Endothelial cell of umbilical vein (primary cell): ENCODE results near the gene CAMTA1. TPM values are rescaled to one million over a fixed set of nuclear protein-coding genes. Genes with fewer than 3 reads are reported as not detected.
"Not testable (repeated sequence)": the region's sequence is repeated elsewhere in the genome, so short reads cannot be mapped to it uniquely, and the experiment has no call there.

Source experiments
- BruUV-seq: library from RNA; stranded (reverse); fragments of 400-500 nt; replicated peaks from 2 replicates; lab custom pipeline; 2021; lab: Mats Ljungman, UMichigan
- CTCF ChIA-PET: fragments of 300-600, 350-600 bp; sonication (Branson Sonifier 250); formaldehyde crosslinking; loops from one replicate; lab custom pipeline; 2021; ENCODE audit warnings: antibody characterized with exemption, inconsistent platforms; lab: Charles Lee
- POLR2A ChIA-PET: fragments of 300-600, 350-600 bp; sonication (Branson Sonifier 250); formaldehyde crosslinking; loops from one replicate; lab custom pipeline; 2021; ENCODE audit warnings: antibody characterized with exemption, inconsistent platforms; lab: Charles Lee
- DNase-seq: peaks from one replicate; pipeline ENCODE4 v3.0.0-alpha.2; 2011; ENCODE audit warnings: low read depth, low spot score
- FAIRE-seq: peaks from 2 replicates; lab custom pipeline; 2011; peaks lifted over from hg19 to GRCh38; lab: Jason Lieb, UNC
- H2AFZ ChIP-seq: 2 replicates; pipeline ENCODE4 v1.6.0; 2012; ENCODE audit warnings: low read depth, low read length, control low read depth, inconsistent platforms
- H3K27ac ChIP-seq: 2 replicates; pipeline ENCODE4 v1.5.1; 2011; ENCODE audit warnings: low read depth, mild to moderate bottlenecking, control low read depth, low read length, moderate library complexity; ENCODE audit not compliant: insufficient read depth
- H3K27me3 ChIP-seq, 2 experiments: 2 replicates each; pipeline versions ENCODE4 v1.6.0 to v1.6.1; 2011; ENCODE audit warnings: low read length in 2 of 2, mixed read lengths in 1 of 2; ENCODE audit not compliant: control insufficient read depth in 2 of 2, insufficient read depth in 2 of 2
- H3K36me3 ChIP-seq, 2 experiments: 2 replicates in 1 of 2; 3 replicates in 1 of 2; pipeline ENCODE4 v1.5.1; 2011; ENCODE audit warnings: low read length in 2 of 2, mild to moderate bottlenecking in 1 of 2, moderate library complexity in 1 of 2; ENCODE audit not compliant: control insufficient read depth in 2 of 2, insufficient read depth in 2 of 2; ENCODE audit errors: extremely low read depth in 1 of 2
- H3K4me1 ChIP-seq: 3 replicates; pipeline ENCODE4 v1.5.1; 2011; ENCODE audit warnings: mild to moderate bottlenecking, low read length; ENCODE audit not compliant: control insufficient read depth, insufficient read depth; ENCODE audit errors: extremely low read depth
- H3K4me2 ChIP-seq: 2 replicates; pipeline ENCODE4 v1.6.1; 2011; ENCODE audit warnings: low read length, control low read depth, mixed read lengths; ENCODE audit not compliant: insufficient read depth
- H3K4me3 ChIP-seq, 3 experiments: fragments of 200-600 bp in 1 of 3; sonication (generic), shearing (Covaris generic) in 1 of 3; replicated peaks in 1 of 3; 2 replicates each; pipeline ENCODE4 v1.5.1; 2011 to 2016; ENCODE audit warnings: control low read depth in 3 of 3, low read length in 3 of 3, mild to moderate bottlenecking in 2 of 3, inconsistent platforms in 1 of 3, low read depth in 1 of 3, moderate library complexity in 1 of 3; ENCODE audit not compliant: insufficient read depth in 1 of 3
- H3K79me2 ChIP-seq: 2 replicates; pipeline ENCODE4 v1.6.0; 2012; ENCODE audit warnings: low read length, inconsistent platforms; ENCODE audit not compliant: control insufficient read depth, insufficient read depth
- H3K9ac ChIP-seq: replicated peaks from 2 replicates; pipeline ENCODE3; 2011; ENCODE audit warnings: low read length, control low read depth; ENCODE audit not compliant: insufficient read depth; ENCODE audit errors: extremely low read depth
- H3K9me1 ChIP-seq: replicated peaks from 3 replicates; pipeline ENCODE4 v1.6.0; 2011; ENCODE audit warnings: mild to moderate bottlenecking, low read length; ENCODE audit not compliant: control insufficient read depth, insufficient read depth; ENCODE audit errors: extremely low read depth
- H3K9me3 ChIP-seq: replicated peaks from 2 replicates; pipeline ENCODE4 v1.5.1; 2012; ENCODE audit warnings: low read length, inconsistent platforms; ENCODE audit not compliant: control insufficient read depth, insufficient read depth
- H4K20me1 ChIP-seq: replicated peaks from 2 replicates; pipeline ENCODE3; 2011; ENCODE audit warnings: mild to moderate bottlenecking, low read length; ENCODE audit not compliant: control insufficient read depth, insufficient read depth; ENCODE audit errors: extremely low read depth
- CTCF ChIP-seq, 2 donors: IDR thresholded peaks; 1 replicate in 1 of 2; 2 replicates in 1 of 2; pipeline ENCODE4 v1.5.1; 2011; ENCODE audit warnings: low read length in 2 of 2, mild to moderate bottlenecking in 2 of 2, moderate library complexity in 2 of 2, control low read depth in 1 of 2, inconsistent platforms in 1 of 2, low read depth in 1 of 2; ENCODE audit not compliant: insufficient read depth in 1 of 2; ENCODE audit errors: extremely low read depth in 1 of 2
- EZH2 ChIP-seq: IDR thresholded peaks from 2 replicates; pipeline ENCODE4 v1.6.1; 2012; ENCODE audit warnings: borderline replicate concordance, low read depth, mild to moderate bottlenecking, moderate library complexity, low read length, inconsistent platforms; ENCODE audit not compliant: severe bottlenecking
- FOS ChIP-seq: IDR thresholded peaks from 2 replicates; pipeline ENCODE4 v1.6.1; 2011; ENCODE audit warnings: mild to moderate bottlenecking, low read length, moderate library complexity, borderline replicate concordance; ENCODE audit not compliant: insufficient read depth
- GATA2 ChIP-seq: IDR thresholded peaks from 2 replicates; pipeline ENCODE4 v1.7.0; 2011; ENCODE audit warnings: low read depth, mild to moderate bottlenecking, moderate library complexity, mixed read lengths, low read length; ENCODE audit not compliant: insufficient read length, insufficient read depth
- JUN ChIP-seq: IDR thresholded peaks from 2 replicates; pipeline ENCODE4 v1.6.1; 2011; ENCODE audit warnings: borderline replicate concordance, low read depth; ENCODE audit not compliant: insufficient read length, insufficient read depth
- MAX ChIP-seq: IDR thresholded peaks from 2 replicates; pipeline ENCODE4 v1.6.1; 2011; ENCODE audit not compliant: insufficient read depth, insufficient read length
- MYC ChIP-seq: IDR thresholded peaks from one replicate; pipeline ENCODE4 v1.6.1; 2011; ENCODE audit warnings: mild to moderate bottlenecking, low read depth, low read length
- POLR2A ChIP-seq: IDR thresholded peaks from 2 replicates; pipeline ENCODE4 v1.6.1; 2012; ENCODE audit warnings: low read depth, mild to moderate bottlenecking, control low read depth, low read length
- POLR2AphosphoS5 ChIP-seq: IDR thresholded peaks from 2 replicates; pipeline ENCODE4 v1.6.1; 2012; ENCODE audit warnings: low read depth, mild to moderate bottlenecking, control low read depth, low read length, moderate library complexity; ENCODE audit not compliant: insufficient read depth
- dilution Hi-C: fragments of 300-500 bp; cut with MboI; formaldehyde crosslinking; loops from one replicate; pipeline ENCODE4 v1.15.0; 2019; ENCODE audit warnings: low sequenced_read_pairs; ENCODE audit not compliant: extremely low pct_ligation_motif_present
- intact Hi-C: fragments of 100-400 bp; cut with micrococcal nuclease; formaldehyde crosslinking; loops from one replicate; pipeline ENCODE4 v1.10.0; 2022
- polyA plus RNA-seq, 4 experiments: library from polyadenylated mRNA; depleted of rRNA in 3 of 4; stranded (reverse) in 3 of 4; unstranded in 1 of 4; fragments of >200 nt; gene quantifications; 2 replicates each; pipeline versions ENCODE4 v1.2.1 to v1.2.3, GENCODE V29; 2011 to 2012; ENCODE audit warnings: missing spikeins in 1 of 4
- total RNA-seq: library from RNA; stranded (reverse); gene quantifications from 2 replicates; pipeline ENCODE4 v1.2.3, GENCODE V29; 2021

CAMTA1 gene
- total and polyA plus RNA-seq, 2 donors (not counting 3 experiments of a cell fraction or from before 2014, with no cell fraction given) = 50.8 to 92.7 TPM

GRCh38 chr1:7329868-7330615 lies 544.8 kb downstream of the CAMTA1 start:
- Histone ChIP-seq H3K79me2 (no peaks in the 10 kb centered on the region), H4K20me1 (no peaks in the 10 kb centered on the region), H3K4me1 (no peaks in the 10 kb centered on the region), H3K4me3 (no peak overlapping the region), H3K27me3 (no peaks in the 10 kb centered on the region), H2AFZ (no peak overlapping the region), H3K4me2 (no peak overlapping the region), H3K36me3 (no peaks in the 10 kb centered on the region), H3K9ac (no peak overlapping the region), H3K9me3 (no peaks in the 10 kb centered on the region), H3K9me1 (no peaks in the 10 kb centered on the region), H3K27ac (no peak overlapping the region)
- ChIA-PET POLR2A (no interaction called here), CTCF (interaction anchor here (0.7 kb wide), 1 partner anchor 36 kb away, joined by 3 read pairs; no protein-coding TSS in a partner anchor)
- no peak for TF ChIP-seq GATA2
- no peak for TF ChIP-seq MAX
- TF ChIP-seq JUN = no peak
- TF ChIP-seq POLR2A = no peak
- TF ChIP-seq EZH2 = no peak
- no peak for TF ChIP-seq POLR2AphosphoS5
- TF ChIP-seq CTCF (IDR thresholded peaks at IDR 0.05; ENCODE audit: extremely low read depth in 1 of 2, insufficient read depth in 1 of 2, low read depth in 1 of 2, low read length in 2 of 2) = no peak
- no peak for TF ChIP-seq MYC
- TF ChIP-seq FOS = no peak
- intact Hi-C loops (no loop called here), dilution Hi-C loops (no loop called here)
- no peak for DNase-seq
- FAIRE-seq = no peak
- BruUV-seq = no TSS peak

- H3K9me1 ChIP-seq, H3K4me1 ChIP-seq, H4K20me1 ChIP-seq, H3K9ac ChIP-seq, H3K27ac ChIP-seq, BruUV-seq, H3K79me2 ChIP-seq, FAIRE-seq, H2AFZ ChIP-seq, H3K4me3 ChIP-seq, dilution Hi-C loops, DNase-seq, CTCF ChIA-PET, H3K36me3 ChIP-seq, intact Hi-C loops, POLR2A ChIA-PET, H3K9me3 ChIP-seq, H3K27me3 ChIP-seq, H3K4me2 ChIP-seq: not testable (repeated sequence)
Observed at GRCh38 chr1:7330726-7331125, 545.5 kb downstream of the CAMTA1 start.
